HG03460 (cell line): ENCODE data around the gene SLC22A2.
"Not testable (repeated sequence)": the region's sequence is repeated elsewhere in the genome, so short reads cannot be mapped to it uniquely, and the experiment has no call there.

Experiments used
- ATAC-seq: cut with Tn5 transposase; IDR thresholded peaks from one replicate; pipeline ENCODE4 v1.9.1; 2021; ENCODE audit not compliant: unreplicated experiment

SLC22A2 gene

DNA sequence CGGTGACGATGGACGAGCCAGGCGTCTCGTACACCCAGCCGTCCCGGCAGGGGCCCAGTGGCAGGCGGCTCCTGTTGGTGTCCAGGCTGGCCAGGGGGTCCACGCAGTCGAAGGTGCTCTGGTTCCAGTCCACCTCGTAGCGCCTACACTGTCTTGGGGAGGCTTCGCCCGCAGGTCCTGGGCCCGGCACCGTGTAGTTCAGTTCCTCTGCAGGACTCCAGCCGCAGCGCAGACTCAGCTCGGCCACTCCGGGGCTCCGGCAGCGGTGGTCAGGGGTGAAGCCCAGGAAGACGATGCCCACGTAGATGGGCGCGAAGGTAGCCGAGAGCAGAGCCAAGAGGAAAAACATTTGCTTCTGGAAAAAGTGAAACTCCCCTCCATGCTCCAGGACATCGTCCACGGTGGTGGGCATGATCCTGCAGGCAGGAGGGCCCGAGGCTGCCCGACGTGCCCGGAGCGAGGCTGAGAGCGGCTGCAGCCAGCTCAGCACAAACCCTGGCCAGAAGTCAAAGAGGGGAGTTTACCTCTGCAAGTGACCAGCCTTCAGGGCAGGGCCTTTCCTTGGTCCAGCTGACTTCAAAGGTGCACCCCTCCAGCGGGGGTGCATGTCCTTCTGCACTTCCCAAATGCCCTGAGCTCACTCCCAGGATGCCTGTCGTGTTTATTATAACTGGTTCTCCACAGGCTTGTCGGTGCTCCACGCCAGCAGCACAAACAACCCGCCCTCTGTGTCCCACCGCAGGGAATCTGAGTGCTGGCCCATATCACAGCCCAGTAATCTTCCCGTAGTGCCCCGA, at the start of gene SLC22A2:
SLC22A2 (minus strand) TSS at position 476 of the 797 bp plus-strand sequence; CDS start at position 412, 64 bp downstream.
- no peak for ATAC-seq

GRCh38 chr6:160305926-160306713, 47.5 kb upstream of the SLC22A2 start:
- ATAC-seq: no peak

GRCh38 chr6:160303806-160304205, 45.2 kb upstream of the SLC22A2 start:
- no peak for ATAC-seq

DNA sequence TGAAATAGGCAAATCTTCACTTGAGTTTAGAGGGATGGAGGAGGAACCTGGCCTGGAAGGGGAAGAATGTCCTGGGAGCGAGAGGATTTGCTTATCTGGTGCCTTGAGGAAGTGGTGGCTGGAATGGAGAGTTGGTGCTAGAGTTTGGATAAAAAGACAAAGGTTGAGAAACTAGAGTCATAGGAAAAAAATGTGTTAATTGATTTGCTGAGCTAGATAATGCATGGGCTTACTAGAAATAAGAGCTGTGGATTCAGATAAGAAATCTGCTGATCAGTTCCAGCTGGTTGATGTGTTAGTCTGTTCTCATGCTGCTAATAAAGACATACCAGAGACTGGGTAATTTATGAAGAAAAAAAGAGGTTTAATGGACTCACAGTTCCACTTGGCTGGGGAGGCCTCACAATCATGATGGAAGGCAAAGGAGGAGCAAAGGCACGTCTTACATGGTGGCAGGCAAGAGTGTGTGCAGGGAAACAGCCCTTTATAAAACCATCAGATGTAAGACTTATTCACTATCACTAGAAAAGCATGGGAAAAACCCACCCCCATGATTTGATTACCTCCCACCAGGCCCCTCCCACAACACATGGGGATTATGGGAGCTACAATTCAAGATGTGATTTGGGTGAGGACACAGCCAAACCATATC, 43.9 kb upstream of the SLC22A2 start:
- not testable (repeated sequence) for ATAC-seq

GRCh38 chr6:160301339-160301738, 42.7 kb upstream of the SLC22A2 start:
- ATAC-seq: no peak

- ATAC-seq: no peak
Measured at GRCh38 chr6:160300076-160300695, 41.6 kb upstream of the SLC22A2 start.

- ATAC-seq: no peak
Measured at GRCh38 chr6:160299559-160299958, 40.9 kb upstream of the SLC22A2 start.

- no peak for ATAC-seq
Measured at GRCh38 chr6:160298121-160298520, 39.5 kb upstream of the SLC22A2 start.

GRCh38 chr6:160297310-160297709, 38.7 kb upstream of the SLC22A2 start:
- no peak for ATAC-seq

DNA sequence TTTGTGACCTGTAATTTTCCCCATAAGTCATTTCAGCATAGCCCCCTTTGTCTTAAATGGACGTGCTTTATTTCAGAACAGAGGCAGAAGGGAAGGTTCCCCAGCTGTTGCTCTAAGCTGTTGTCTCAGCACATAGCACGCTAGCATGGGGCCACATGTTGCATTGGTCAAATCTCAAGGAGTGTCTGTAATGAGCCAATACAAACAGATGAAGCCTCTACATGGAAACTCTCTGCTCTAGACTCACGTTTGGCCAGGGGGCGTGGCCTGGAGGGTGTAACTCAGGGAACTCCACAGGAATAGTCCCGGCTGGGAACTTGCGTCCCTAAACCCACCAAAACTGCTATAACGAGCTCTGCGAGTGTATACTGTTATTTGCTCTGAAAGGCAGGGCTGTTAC, 35.2 kb upstream of the SLC22A2 start:
- no peak for ATAC-seq

DNA sequence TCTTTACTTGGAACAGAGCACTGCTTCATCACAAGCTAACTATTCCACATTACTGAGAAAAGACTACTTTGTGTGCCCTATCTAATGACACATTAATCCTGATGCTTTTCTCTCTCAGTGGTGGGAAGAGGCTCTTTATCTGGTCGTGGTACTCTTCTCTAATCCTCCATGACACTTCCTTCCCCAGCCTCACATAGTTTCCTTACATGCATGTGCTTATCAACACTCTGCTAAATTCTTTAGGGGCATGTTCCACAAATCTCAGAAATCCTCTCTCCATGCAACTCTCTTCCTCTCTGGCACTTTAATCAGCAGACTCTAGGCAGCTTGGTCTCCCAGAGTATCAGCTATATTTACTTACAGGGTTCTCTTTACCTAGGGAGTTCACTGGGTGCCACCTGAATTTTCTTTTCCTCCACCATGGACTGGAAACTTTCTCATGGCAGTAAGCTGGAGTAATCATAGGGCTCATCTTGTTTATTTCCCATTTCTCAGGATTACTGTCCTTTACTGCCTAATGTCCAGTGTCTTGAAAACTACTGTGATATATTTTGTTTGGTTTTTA, 27.0 kb upstream of the SLC22A2 start:
- ATAC-seq: no peak

DNA sequence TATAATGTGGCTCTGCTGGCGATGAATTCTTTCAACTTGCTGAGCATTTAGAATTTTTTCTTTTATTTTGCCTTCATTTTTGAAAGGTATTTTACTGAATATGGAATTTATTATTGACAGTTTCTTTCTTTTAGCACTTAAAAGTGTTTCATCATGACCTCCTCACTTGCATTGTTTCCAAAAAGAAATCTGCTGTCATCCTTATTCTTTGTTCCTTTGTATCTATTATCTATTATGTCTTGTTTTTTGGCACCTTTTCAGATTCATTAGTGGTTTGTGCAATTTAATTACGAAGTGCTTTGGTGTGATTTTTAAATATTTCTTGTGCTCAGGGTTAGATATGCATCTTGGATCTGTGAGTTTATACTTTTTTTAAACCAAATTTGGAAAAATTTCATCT, 26.0 kb upstream of the SLC22A2 start:
- no peak for ATAC-seq

GRCh38 chr6:160282444-160282843, 23.8 kb upstream of the SLC22A2 start:
- ATAC-seq: no peak

DNA sequence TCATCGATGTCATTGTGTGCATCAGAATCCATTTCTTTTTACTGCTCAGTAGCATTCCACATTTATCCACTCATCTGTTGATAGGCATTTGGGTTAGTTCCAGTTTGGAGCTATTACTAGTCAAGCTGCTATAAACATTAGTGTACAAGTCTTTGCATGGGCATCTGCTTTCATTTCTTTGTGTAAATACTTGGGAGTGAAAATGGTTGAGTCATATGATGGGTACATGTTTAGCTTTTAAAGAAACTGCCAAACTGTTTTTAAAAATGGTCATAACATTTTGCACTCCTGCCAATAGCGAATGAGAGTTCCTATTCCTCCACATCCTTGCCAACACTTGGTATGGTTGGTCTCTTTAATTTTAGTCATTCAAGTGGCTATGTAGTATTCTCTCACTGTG, 21.2 kb upstream of the SLC22A2 start:
- no peak for ATAC-seq

- ATAC-seq: no peak
Measured at GRCh38 chr6:160278786-160279310, 20.2 kb upstream of the SLC22A2 start.

DNA sequence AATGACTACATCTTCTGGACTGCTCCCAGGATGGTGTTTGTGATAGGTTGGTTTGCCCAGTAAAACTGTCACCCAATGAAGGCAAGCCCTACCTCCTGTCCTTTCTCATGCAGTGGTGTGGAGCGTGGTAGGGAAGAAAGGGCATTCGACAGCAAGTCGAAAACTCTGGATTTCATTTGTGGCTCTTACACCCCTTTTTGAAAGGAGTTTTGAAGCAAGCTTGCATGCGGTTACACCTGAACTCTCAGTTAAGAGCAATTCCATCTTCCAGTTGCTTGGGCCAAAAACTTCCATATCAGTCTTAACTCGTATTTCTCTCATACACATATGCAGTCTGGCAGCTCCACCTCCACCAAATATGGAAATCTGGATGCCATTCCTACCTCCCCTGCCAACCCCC, 19.7 kb upstream of the SLC22A2 start:
- no peak for ATAC-seq

DNA sequence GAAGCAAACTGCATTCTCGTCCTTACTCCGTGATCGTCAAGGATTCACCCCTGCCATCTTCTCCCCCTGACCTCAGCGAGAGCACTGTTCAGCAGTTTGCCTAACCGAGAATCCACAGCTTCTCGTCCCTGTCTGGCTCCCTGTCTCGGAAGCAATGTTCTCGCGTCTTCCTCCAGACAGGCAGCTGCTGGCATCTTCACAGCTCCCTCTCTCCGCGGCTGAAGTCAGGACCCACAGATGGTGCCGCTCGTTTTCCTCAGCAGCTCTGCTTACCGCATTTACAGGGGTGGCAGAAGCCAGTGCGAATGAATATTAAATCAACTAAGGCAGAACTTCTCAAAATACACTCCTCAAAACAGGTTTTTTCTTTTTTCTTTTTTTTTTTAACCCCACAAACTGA, 18.9 kb upstream of the SLC22A2 start:
- no peak for ATAC-seq

DNA sequence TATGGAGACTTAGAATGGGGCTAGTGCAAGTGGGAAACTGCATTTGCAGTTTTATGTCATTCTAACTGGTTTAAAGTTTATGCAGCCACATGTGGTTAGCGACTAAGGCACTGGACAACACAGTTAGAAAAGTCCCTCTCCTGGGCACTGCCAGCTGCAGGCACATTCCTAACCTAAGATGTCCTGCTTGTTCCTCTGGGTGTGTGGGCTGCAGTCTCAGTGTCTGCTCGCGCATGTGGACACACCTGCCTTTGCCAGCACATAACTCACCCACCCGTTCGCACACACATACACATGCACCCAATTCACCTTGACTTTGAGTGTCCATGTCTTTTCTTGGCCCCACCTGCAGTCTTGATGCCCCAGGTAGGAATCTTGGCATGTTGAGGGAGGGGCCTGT, 18.5 kb upstream of the SLC22A2 start:
- ATAC-seq: no peak

- no peak for ATAC-seq
Measured at GRCh38 chr6:160276126-160276525, 17.5 kb upstream of the SLC22A2 start.

DNA sequence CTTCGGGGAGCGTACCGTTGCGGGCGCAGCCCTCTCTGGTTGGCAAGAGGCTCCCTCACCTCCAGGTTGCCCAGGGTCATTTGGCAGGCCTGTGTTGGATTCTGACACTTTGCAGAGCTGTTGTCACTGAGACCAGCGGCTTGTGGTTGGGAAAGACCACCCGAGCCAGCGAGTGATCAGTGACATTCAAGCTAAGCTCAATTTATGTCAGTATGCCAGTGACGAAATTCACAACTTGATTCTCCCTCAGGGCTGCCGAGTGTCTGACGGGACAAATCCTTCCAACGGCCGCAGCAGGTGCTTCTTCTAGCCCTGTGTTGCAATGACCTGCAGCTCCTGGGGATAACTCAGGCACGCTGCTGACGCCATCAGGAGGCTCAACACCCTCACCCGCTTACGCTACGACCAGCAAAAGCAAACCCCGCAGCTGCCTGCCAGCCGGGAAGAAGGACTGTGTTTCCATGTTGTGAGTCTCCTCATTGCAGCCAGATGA, 16.9 kb upstream of the SLC22A2 start:
- no peak for ATAC-seq
